IPS-18a (cell line): ENCODE data around the gene HDAC9.

ENCODE experiments used
- H3K27ac ChIP-seq: one replicate; pipeline ENCODE4 v1.5.1; 2013; ENCODE audit warnings: low read length
- H3K27me3 ChIP-seq: one replicate; pipeline ENCODE4 v1.6.1; 2013; ENCODE audit warnings: mild to moderate bottlenecking, low read length; ENCODE audit not compliant: control insufficient read depth, insufficient read depth
- H3K36me3 ChIP-seq: one replicate; pipeline ENCODE4 v1.6.1; 2013; ENCODE audit warnings: low read depth, low read length; ENCODE audit not compliant: control insufficient read depth
- H3K4me1 ChIP-seq: one replicate; pipeline ENCODE4 v1.6.1; 2013; ENCODE audit warnings: low read depth, low read length; ENCODE audit not compliant: control insufficient read depth
- H3K4me3 ChIP-seq: one replicate; pipeline ENCODE4 v1.5.1; 2013; ENCODE audit warnings: low read length
- H3K9ac ChIP-seq: one replicate; pipeline ENCODE4 v1.6.1; 2013; ENCODE audit warnings: mild to moderate bottlenecking, low read length, moderate library complexity
- H3K9me3 ChIP-seq: one replicate; pipeline ENCODE4 v1.6.1; 2013; ENCODE audit warnings: low read depth, low read length; ENCODE audit not compliant: control insufficient read depth

The HDAC9 gene

GRCh38 chr7:18496341-18496700 lies 772 bp downstream of the HDAC9 start:
- no peaks in the 10 kb centered on the region for H3K27me3 ChIP-seq
- peaks cover 41% of the 10 kb centered on the region for H3K4me1 ChIP-seq
- H3K9me3 ChIP-seq = no peaks in the 10 kb centered on the region
- H3K4me3 ChIP-seq = peak overlapping the region; percentile 84
- H3K27ac ChIP-seq = peak overlapping the region; percentile 92
- H3K36me3 ChIP-seq = no peaks in the 10 kb centered on the region
- peak overlapping the region; percentile 91 for H3K9ac ChIP-seq

- H3K4me3 ChIP-seq = peak overlapping the region; percentile 84
- no peaks in the 10 kb centered on the region for H3K36me3 ChIP-seq
- no peaks in the 10 kb centered on the region for H3K27me3 ChIP-seq
- H3K27ac ChIP-seq = no peak overlapping the region
- peak overlapping the region; percentile 91 for H3K9ac ChIP-seq
- peaks cover 41% of the 10 kb centered on the region for H3K4me1 ChIP-seq
- H3K9me3 ChIP-seq = no peaks in the 10 kb centered on the region
Measured at GRCh38 chr7:18497082-18497481, 1.5 kb downstream of the HDAC9 start.

DNA sequence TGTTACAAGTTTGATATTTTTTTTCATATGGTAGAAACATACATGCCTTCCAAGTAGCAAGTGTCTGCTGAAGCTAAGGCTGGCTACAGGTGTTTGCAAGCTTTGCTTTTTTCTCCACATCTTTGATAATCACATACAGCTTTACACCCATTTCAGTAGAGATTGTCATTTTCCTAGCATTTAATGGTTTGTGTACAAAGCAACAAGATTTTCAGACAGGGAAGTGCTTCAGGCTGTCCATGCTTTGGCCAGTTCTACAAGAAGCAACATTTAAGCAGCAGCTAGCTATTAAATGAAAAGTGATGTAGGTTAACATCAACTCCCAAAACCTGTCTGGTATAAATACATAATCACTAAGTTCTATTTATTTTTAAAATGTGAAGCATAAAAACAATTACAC lies 2.3 kb downstream of the HDAC9 start:
- Histone ChIP-seq H3K27ac (no peak overlapping the region), H3K9ac (no peak overlapping the region), H3K4me1 (peaks cover 41% of the 10 kb centered on the region), H3K4me3 (peak overlapping the region; percentile 84), H3K9me3 (no peaks in the 10 kb centered on the region), H3K27me3 (no peaks in the 10 kb centered on the region), H3K36me3 (no peaks in the 10 kb centered on the region)

- H3K27ac ChIP-seq = no peak overlapping the region
- H3K9me3 ChIP-seq = no peaks in the 10 kb centered on the region
- H3K9ac ChIP-seq = no peak overlapping the region
- H3K4me3 ChIP-seq = peak overlapping the region; percentile 84
- no peaks in the 10 kb centered on the region for H3K27me3 ChIP-seq
- H3K36me3 ChIP-seq = no peaks in the 10 kb centered on the region
- peaks cover 41% of the 10 kb centered on the region for H3K4me1 ChIP-seq
Measured at GRCh38 chr7:18498341-18498740, 2.8 kb downstream of the HDAC9 start.

DNA sequence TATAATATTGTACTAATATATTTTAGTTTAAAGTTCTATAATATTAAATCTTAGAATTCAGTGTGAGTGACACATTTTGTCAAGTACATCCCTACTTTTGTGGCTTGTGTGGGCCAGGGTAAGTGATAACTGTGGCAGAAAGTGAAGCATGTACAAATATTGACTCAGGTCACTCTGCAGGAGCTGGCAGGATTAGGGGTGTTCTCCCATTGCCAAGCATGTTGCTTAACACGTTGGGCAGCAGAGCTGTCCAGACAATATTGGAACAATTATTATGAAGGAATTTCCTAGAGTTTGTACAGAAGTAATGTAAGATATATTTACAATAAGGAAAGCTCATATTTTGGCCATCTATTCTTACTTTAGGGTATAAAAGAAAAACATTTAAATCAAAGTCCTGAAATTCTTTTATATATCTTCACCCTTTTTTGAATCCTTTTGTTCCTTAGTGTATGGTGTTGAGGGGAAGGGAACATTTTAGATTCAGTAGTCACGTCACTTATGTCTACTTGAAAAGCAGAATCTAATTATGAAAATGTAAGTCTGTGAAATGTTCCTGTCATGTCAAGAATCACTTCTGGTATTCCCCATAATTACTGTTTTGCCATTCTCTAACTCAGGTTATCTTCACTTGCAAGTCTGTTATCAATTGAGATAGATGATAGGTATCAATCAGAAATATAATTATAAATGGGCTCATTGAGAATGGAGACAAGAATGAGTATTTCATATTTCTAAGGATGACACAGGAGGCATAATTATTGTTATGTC lies 4.0 kb downstream of the HDAC9 start:
- H3K4me3 ChIP-seq = no peak overlapping the region

DNA sequence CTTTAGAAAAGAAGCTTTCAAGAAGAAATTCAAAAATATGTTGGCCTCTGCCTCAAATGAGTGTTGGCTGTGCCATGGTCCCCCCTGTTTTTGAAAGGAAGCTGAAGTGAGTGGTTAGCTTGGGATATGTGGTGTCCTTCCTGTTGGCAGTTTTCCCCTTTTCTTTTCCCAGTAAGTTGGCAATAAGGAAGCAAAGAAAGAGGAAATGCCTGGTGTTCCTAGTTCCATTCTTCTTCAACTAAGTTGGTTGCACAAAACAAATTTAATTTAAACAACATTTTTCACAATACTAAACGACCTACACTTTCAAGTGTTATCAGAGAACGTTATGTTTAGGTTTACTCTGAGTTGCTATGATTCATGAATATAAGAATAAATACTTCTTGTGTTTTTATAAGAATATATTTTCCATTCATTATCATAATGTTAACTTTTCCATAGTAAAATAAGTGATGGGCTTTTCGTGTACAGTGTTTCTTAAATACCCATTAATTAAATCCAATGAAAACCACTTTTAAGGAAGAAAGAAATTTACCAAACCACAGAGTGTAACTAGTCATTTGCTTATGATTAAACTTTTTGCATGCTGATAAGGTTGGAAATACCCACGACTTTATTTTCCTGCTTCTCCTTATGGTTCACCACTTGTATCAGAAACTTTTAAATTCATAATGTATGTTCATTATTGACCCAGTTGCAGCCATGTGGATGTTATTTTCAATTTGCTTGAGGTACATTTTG lies 7.7 kb downstream of the HDAC9 start:
- H3K27me3 ChIP-seq = no peaks in the 10 kb centered on the region
- no peaks in the 10 kb centered on the region for H3K9me3 ChIP-seq
- no peak overlapping the region for H3K9ac ChIP-seq
- H3K4me1 ChIP-seq = peaks cover 6% of the 10 kb centered on the region
- no peak overlapping the region for H3K4me3 ChIP-seq
- H3K36me3 ChIP-seq = no peaks in the 10 kb centered on the region
- H3K27ac ChIP-seq = no peak overlapping the region

More for the DNA sequence above, 4.0 kb downstream of the HDAC9 start:
- no peaks in the 10 kb centered on the region for H3K9me3 ChIP-seq
- H3K27me3 ChIP-seq = no peaks in the 10 kb centered on the region
- H3K36me3 ChIP-seq = no peaks in the 10 kb centered on the region
- no peak overlapping the region for H3K27ac ChIP-seq
- peaks cover 40% of the 10 kb centered on the region for H3K4me1 ChIP-seq
- no peak overlapping the region for H3K9ac ChIP-seq

GRCh38 chr7:18504965-18505364 lies 9.4 kb downstream of the HDAC9 start:
- H3K4me1 ChIP-seq = peaks cover 20% of the 10 kb centered on the region

GRCh38 chr7:18505870-18506460 lies 10.4 kb downstream of the HDAC9 start:
- H3K4me3 ChIP-seq = no peak overlapping the region
- H3K9ac ChIP-seq = no peak overlapping the region
- no peaks in the 10 kb centered on the region for H3K9me3 ChIP-seq
- H3K27ac ChIP-seq = no peak overlapping the region
- no peaks in the 10 kb centered on the region for H3K36me3 ChIP-seq
- H3K4me1 ChIP-seq = peaks cover 19% of the 10 kb centered on the region
- no peaks in the 10 kb centered on the region for H3K27me3 ChIP-seq

More at GRCh38 chr7:18504965-18505364, 9.4 kb downstream of the HDAC9 start:
- no peaks in the 10 kb centered on the region for H3K27me3 ChIP-seq
- no peak overlapping the region for H3K27ac ChIP-seq
- H3K9me3 ChIP-seq = no peaks in the 10 kb centered on the region
- H3K4me3 ChIP-seq = no peak overlapping the region
- no peaks in the 10 kb centered on the region for H3K36me3 ChIP-seq
- H3K9ac ChIP-seq = no peak overlapping the region

- Histone ChIP-seq H3K9me3 (no peaks in the 10 kb centered on the region), H3K27me3 (no peaks in the 10 kb centered on the region), H3K9ac (peak overlapping the region; percentile 51), H3K27ac (peak overlapping the region; percentile 65), H3K36me3 (no peaks in the 10 kb centered on the region), H3K4me1 (peaks cover 16% of the 10 kb centered on the region), H3K4me3 (peak overlapping the region; percentile 26)
Measured at GRCh38 chr7:18508443-18509427, 13.2 kb downstream of the HDAC9 start.

- peak overlapping the region; percentile 26 for H3K4me3 ChIP-seq
- peak overlapping the region; percentile 51 for H3K9ac ChIP-seq
- peak overlapping the region; percentile 65 for H3K27ac ChIP-seq
- H3K36me3 ChIP-seq = no peaks in the 10 kb centered on the region
- H3K4me1 ChIP-seq = peaks cover 16% of the 10 kb centered on the region
- no peaks in the 10 kb centered on the region for H3K27me3 ChIP-seq
- no peaks in the 10 kb centered on the region for H3K9me3 ChIP-seq
Measured at GRCh38 chr7:18509481-18509880, 13.9 kb downstream of the HDAC9 start.
